IPS DF 6.9 (cell line): Measurements from ENCODE around the gene RFX1.

Source experiments
- DNase-seq: peaks from one replicate; pipeline ENCODE4 v3.0.0-alpha.2; 2013; ENCODE audit warnings: low read depth, low spot score
- H3K27ac ChIP-seq: one replicate; pipeline ENCODE4 v1.5.1; 2013; ENCODE audit warnings: low read length, control low read depth
- H3K27me3 ChIP-seq: 2 replicates; pipeline ENCODE4 v1.6.1; 2013; ENCODE audit warnings: mild to moderate bottlenecking, low read length; ENCODE audit not compliant: control insufficient read depth, insufficient read depth
- H3K36me3 ChIP-seq: 2 replicates; pipeline ENCODE4 v1.6.1; 2013; ENCODE audit warnings: low read length; ENCODE audit not compliant: control insufficient read depth, insufficient read depth
- H3K4me1 ChIP-seq: 2 replicates; pipeline ENCODE4 v1.6.1; 2013; ENCODE audit warnings: low read length; ENCODE audit not compliant: control insufficient read depth, insufficient read depth
- H3K4me3 ChIP-seq: 2 replicates; pipeline ENCODE4 v1.5.1; 2013; ENCODE audit warnings: mild to moderate bottlenecking, low read length
- H3K9me3 ChIP-seq: 2 replicates; pipeline ENCODE4 v1.6.1; 2013; ENCODE audit warnings: low read length, inconsistent platforms; ENCODE audit not compliant: control insufficient read depth, insufficient read depth
- WGBS: extraction: QIAGEN DNeasy Blood & Tissue Kit; methylation state at CpG from one replicate; pipeline ENCODE4 v1.1.7; 2013; ENCODE audit warnings: mixed read lengths, missing lambda C conversion rate; ENCODE audit not compliant: insufficient read length, insufficient coverage; 5-methylcytosine and 5-hydroxymethylcytosine counted together

RFX1 gene

GRCh38 chr19:13934785-13935109 is 71.4 kb downstream of the RFX1 start:
- no peak for DNase-seq
- no peak overlapping the region for H3K4me3 ChIP-seq
- H3K27me3 ChIP-seq = no peaks in the 10 kb centered on the region
- no peak overlapping the region for H3K27ac ChIP-seq
- H3K9me3 ChIP-seq = no peaks in the 10 kb centered on the region
- WGBS = no CpG with 5 or more reads among the region's 2 CpGs
- peaks cover 3% of the 10 kb centered on the region; the same call in 1 of the 2 replicates for H3K36me3 ChIP-seq
- peaks cover 12% of the 10 kb centered on the region for H3K4me1 ChIP-seq

GRCh38 chr19:13932911-13933393 is 73.2 kb downstream of the RFX1 start:
- no CpG with 5 or more reads among the region's 42 CpGs for WGBS
- no peaks in the 10 kb centered on the region for H3K27me3 ChIP-seq
- H3K36me3 ChIP-seq = peaks cover 7% of the 10 kb centered on the region; the same call in 1 of the 2 replicates
- H3K4me3 ChIP-seq = no peak overlapping the region
- H3K27ac ChIP-seq = no peak overlapping the region
- no peak for DNase-seq
- H3K4me1 ChIP-seq = peaks cover 10% of the 10 kb centered on the region; the same call in 1 of the 2 replicates
- no peaks in the 10 kb centered on the region for H3K9me3 ChIP-seq

GRCh38 chr19:13932149-13932637 is 73.9 kb downstream of the RFX1 start:
- DNase-seq = no peak
- no peaks in the 10 kb centered on the region for H3K9me3 ChIP-seq
- WGBS = no CpG with 5 or more reads among the region's 6 CpGs
- no peak overlapping the region for H3K4me3 ChIP-seq
- H3K4me1 ChIP-seq = peaks cover 5% of the 10 kb centered on the region; the same call in 1 of the 2 replicates
- peaks cover 11% of the 10 kb centered on the region; the same call in 1 of the 2 replicates for H3K36me3 ChIP-seq
- H3K27me3 ChIP-seq = no peaks in the 10 kb centered on the region
- no peak overlapping the region for H3K27ac ChIP-seq

GRCh38 chr19:13931391-13932148 is 74.5 kb downstream of the RFX1 start:
- no peak overlapping the region for H3K27ac ChIP-seq
- no peaks in the 10 kb centered on the region for H3K9me3 ChIP-seq
- peaks cover 5% of the 10 kb centered on the region; the same call in 1 of the 2 replicates for H3K4me1 ChIP-seq
- no CpG with 5 or more reads among the region's 30 CpGs for WGBS
- no peak for DNase-seq
- H3K27me3 ChIP-seq = no peaks in the 10 kb centered on the region
- H3K36me3 ChIP-seq = peaks cover 15% of the 10 kb centered on the region
- H3K4me3 ChIP-seq = no peak overlapping the region

GRCh38 chr19:13930402-13930801 is 75.7 kb downstream of the RFX1 start:
- Histone ChIP-seq H3K27ac (no peak overlapping the region), H3K36me3 (peaks cover 15% of the 10 kb centered on the region), H3K4me3 (no peak overlapping the region), H3K27me3 (no peaks in the 10 kb centered on the region), H3K9me3 (no peaks in the 10 kb centered on the region), H3K4me1 (no peaks in the 10 kb centered on the region; the same call in 1 of the 2 replicates)
- WGBS = no CpG with 5 or more reads among the region's 17 CpGs
- DNase-seq = no peak

GRCh38 chr19:13929956-13930355 is 76.2 kb downstream of the RFX1 start:
- Histone ChIP-seq H3K27ac (no peak overlapping the region), H3K36me3 (peaks cover 15% of the 10 kb centered on the region), H3K27me3 (no peaks in the 10 kb centered on the region), H3K4me1 (no peaks in the 10 kb centered on the region; the same call in 1 of the 2 replicates), H3K9me3 (no peaks in the 10 kb centered on the region), H3K4me3 (no peak overlapping the region)
- DNase-seq = no peak
- WGBS = no CpG with 5 or more reads among the region's 17 CpGs

GRCh38 chr19:13929340-13929739 is 76.8 kb downstream of the RFX1 start:
- H3K27ac ChIP-seq = no peak overlapping the region
- H3K36me3 ChIP-seq = peaks cover 15% of the 10 kb centered on the region
- WGBS = no CpG with 5 or more reads among the region's 12 CpGs
- H3K4me1 ChIP-seq = no peaks in the 10 kb centered on the region; the same call in 1 of the 2 replicates
- no peak overlapping the region for H3K4me3 ChIP-seq
- no peak for DNase-seq
- no peaks in the 10 kb centered on the region for H3K27me3 ChIP-seq
- H3K9me3 ChIP-seq = no peaks in the 10 kb centered on the region

- H3K4me1 ChIP-seq = no peaks in the 10 kb centered on the region
- no peaks in the 10 kb centered on the region for H3K9me3 ChIP-seq
- no peak for DNase-seq
- no peak overlapping the region for H3K4me3 ChIP-seq
- no peaks in the 10 kb centered on the region for H3K27me3 ChIP-seq
- peaks cover 20% of the 10 kb centered on the region for H3K36me3 ChIP-seq
- H3K27ac ChIP-seq = no peak overlapping the region
- WGBS = no CpG with 5 or more reads among the region's 8 CpGs
These were observed 79.4 kb downstream of the RFX1 start for GRCh38 chr19:13926715-13927114.

GRCh38 chr19:13926010-13926409 is 80.1 kb downstream of the RFX1 start:
- H3K27ac ChIP-seq = no peak overlapping the region
- H3K36me3 ChIP-seq = peaks cover 22% of the 10 kb centered on the region
- no peak overlapping the region for H3K4me3 ChIP-seq
- no peak for DNase-seq
- H3K27me3 ChIP-seq = no peaks in the 10 kb centered on the region
- WGBS = no CpG with 5 or more reads among the region's 4 CpGs
- H3K4me1 ChIP-seq = no peaks in the 10 kb centered on the region
- no peaks in the 10 kb centered on the region for H3K9me3 ChIP-seq

GRCh38 chr19:13923194-13923987 is 82.7 kb downstream of the RFX1 start:
- DNase-seq = no peak
- no CpG with 5 or more reads among the region's 28 CpGs for WGBS
- H3K36me3 ChIP-seq = peaks cover 26% of the 10 kb centered on the region
- H3K27me3 ChIP-seq = no peaks in the 10 kb centered on the region
- H3K9me3 ChIP-seq = no peaks in the 10 kb centered on the region; the same call in 1 of the 2 replicates
- H3K4me1 ChIP-seq = no peaks in the 10 kb centered on the region
- H3K4me3 ChIP-seq = no peak overlapping the region
- H3K27ac ChIP-seq = no peak overlapping the region
